Endodermal cell (in vitro differentiated cells): ENCODE measurements around the gene RPS6KB1. TPM values are rescaled to one million over a fixed set of nuclear protein-coding genes. Genes with fewer than 3 reads are reported as not detected.
"Not testable (repeated sequence)": the region's sequence is repeated elsewhere in the genome, so short reads cannot be mapped to it uniquely, and the experiment has no call there.

Source experiments
- DNase-seq: peaks from one replicate; pipeline ENCODE4 v3.0.0-alpha.2; 2017
- H3K27ac ChIP-seq: 2 replicates; pipeline ENCODE4 v1.5.1; 2013; ENCODE audit warnings: mild to moderate bottlenecking, low read depth, low read length, moderate library complexity
- H3K27me3 ChIP-seq: 2 replicates; pipeline ENCODE4 v1.6.1; 2013; ENCODE audit warnings: mild to moderate bottlenecking, low read length, moderate library complexity; ENCODE audit not compliant: insufficient read depth, control insufficient read depth, poor library complexity, severe bottlenecking
- H3K36me3 ChIP-seq: 2 replicates; pipeline ENCODE4 v1.7.0; 2013; ENCODE audit warnings: mild to moderate bottlenecking, low read length, moderate library complexity; ENCODE audit not compliant: control insufficient read depth, insufficient read depth
- H3K4me1 ChIP-seq: one replicate; pipeline ENCODE4 v1.7.0; 2013; ENCODE audit warnings: low read length; ENCODE audit not compliant: control insufficient read depth, insufficient read depth
- H3K4me3 ChIP-seq: 2 replicates; pipeline ENCODE4 v1.5.1; 2013; ENCODE audit warnings: mild to moderate bottlenecking, low read length, moderate library complexity
- H3K9ac ChIP-seq: 2 replicates; pipeline ENCODE4 v1.6.1; 2013; ENCODE audit warnings: mild to moderate bottlenecking, low read length, moderate library complexity; ENCODE audit not compliant: poor library complexity, severe bottlenecking; ENCODE audit errors: extremely low read depth
- H3K9me3 ChIP-seq: 2 replicates; pipeline ENCODE4 v1.6.1; 2013; ENCODE audit warnings: mild to moderate bottlenecking, low read length, moderate library complexity; ENCODE audit not compliant: control insufficient read depth
- H3K27ac Mint-ChIP-seq: 2 replicates; pipeline ENCODE4 v1.8.0; 2020; ENCODE audit warnings: mixed read lengths
- H3K27me3 Mint-ChIP-seq: 2 replicates; pipeline ENCODE4 v1.8.0; 2021; ENCODE audit warnings: mild to moderate bottlenecking, mixed read lengths; ENCODE audit not compliant: insufficient read depth
- H3K36me3 Mint-ChIP-seq: 2 replicates; pipeline ENCODE4 v1.8.0; 2020; ENCODE audit warnings: low read depth, mixed read lengths
- H3K4me1 Mint-ChIP-seq: 2 replicates; pipeline ENCODE4 v1.8.0; 2020; ENCODE audit warnings: mixed read lengths
- H3K4me3 Mint-ChIP-seq: 2 replicates; pipeline ENCODE4 v1.8.0; 2020; ENCODE audit warnings: mild to moderate bottlenecking, moderate library complexity, mixed read lengths
- H3K9me3 Mint-ChIP-seq: 2 replicates; pipeline ENCODE4 v1.8.0; 2020; ENCODE audit warnings: mild to moderate bottlenecking, mixed read lengths
- WGBS, 2 experiments: methylation state at CpG; one replicate each; pipeline versions ENCODE4 v1.1.5 to v1.1.7; 2013; ENCODE audit warnings: missing lambda C conversion rate in 2 of 2, mixed read lengths in 1 of 2; ENCODE audit not compliant: insufficient coverage in 1 of 2, insufficient read length in 1 of 2; 5-methylcytosine and 5-hydroxymethylcytosine counted together
- total RNA-seq, 2 donors: library from RNA; stranded (reverse); fragmentation: NEBNext Ultra II Directional in 1 of 2; extraction: Animal tissue kit (Norgen Biotek cat#: 25700) in 1 of 2; gene quantifications; 2 replicates in 1 of 2; 3 replicates in 1 of 2; pipeline ENCODE4 v1.2.1, GENCODE V29; 2021
- TF ChIP-seq, protein P1 (sequence below): fragments of 200-600 bp; sonication (generic); conservative IDR thresholded peaks from 2 replicates; pipeline ENCODE4 v1.5.0; 2021; ENCODE audit warnings: antibody characterized with exemption, mild to moderate bottlenecking

Gene RPS6KB1
- total RNA-seq, 2 donors from 2014 or later: 22.3 to 31.5 TPM

DNA sequence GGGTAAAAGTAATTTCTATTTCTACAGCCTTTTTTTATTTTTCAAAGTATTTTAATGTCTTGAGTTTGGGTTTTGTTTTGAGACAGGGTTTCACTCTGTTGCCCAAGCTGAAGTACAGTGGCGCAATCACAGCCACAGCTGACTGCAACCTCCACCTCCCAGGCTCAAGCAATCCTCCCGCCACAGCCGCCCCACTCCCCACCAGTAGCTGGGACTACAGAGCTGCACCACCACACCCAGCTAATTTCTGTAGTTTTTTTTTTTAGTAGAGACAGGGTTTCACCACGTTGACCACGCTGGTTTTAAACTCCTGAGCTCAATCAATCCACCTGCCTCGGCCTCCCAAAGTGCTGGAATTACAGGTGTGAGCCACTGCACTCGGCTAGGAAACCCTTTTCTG, 44.1 kb upstream of the RPS6KB1 start:
- Histone ChIP-seq H3K9ac (no peak overlapping the region), H3K36me3 (no peaks in the 10 kb centered on the region), H3K4me1 (no peaks in the 10 kb centered on the region), H3K27ac (no peak overlapping the region), H3K9me3 (no peaks in the 10 kb centered on the region), H3K27me3 (no peaks in the 10 kb centered on the region), H3K4me3 (no peak overlapping the region)
- Mint-ChIP-seq H3K9me3 (no peaks in the 10 kb centered on the region), H3K4me3 (no peak overlapping the region), H3K27me3 (no peaks in the 10 kb centered on the region), H3K4me1 (peaks cover 19% of the 10 kb centered on the region), H3K36me3 (no peaks in the 10 kb centered on the region), H3K27ac (no peak overlapping the region)
- TF ChIP-seq, protein P1, sequence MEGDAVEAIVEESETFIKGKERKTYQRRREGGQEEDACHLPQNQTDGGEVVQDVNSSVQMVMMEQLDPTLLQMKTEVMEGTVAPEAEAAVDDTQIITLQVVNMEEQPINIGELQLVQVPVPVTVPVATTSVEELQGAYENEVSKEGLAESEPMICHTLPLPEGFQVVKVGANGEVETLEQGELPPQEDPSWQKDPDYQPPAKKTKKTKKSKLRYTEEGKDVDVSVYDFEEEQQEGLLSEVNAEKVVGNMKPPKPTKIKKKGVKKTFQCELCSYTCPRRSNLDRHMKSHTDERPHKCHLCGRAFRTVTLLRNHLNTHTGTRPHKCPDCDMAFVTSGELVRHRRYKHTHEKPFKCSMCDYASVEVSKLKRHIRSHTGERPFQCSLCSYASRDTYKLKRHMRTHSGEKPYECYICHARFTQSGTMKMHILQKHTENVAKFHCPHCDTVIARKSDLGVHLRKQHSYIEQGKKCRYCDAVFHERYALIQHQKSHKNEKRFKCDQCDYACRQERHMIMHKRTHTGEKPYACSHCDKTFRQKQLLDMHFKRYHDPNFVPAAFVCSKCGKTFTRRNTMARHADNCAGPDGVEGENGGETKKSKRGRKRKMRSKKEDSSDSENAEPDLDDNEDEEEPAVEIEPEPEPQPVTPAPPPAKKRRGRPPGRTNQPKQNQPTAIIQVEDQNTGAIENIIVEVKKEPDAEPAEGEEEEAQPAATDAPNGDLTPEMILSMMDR: no peak
- no peak for DNase-seq
- 86 to 89% methylated on average over 5 to 7 of the region's 7 CpGs for WGBS, 2 experiments

DNA sequence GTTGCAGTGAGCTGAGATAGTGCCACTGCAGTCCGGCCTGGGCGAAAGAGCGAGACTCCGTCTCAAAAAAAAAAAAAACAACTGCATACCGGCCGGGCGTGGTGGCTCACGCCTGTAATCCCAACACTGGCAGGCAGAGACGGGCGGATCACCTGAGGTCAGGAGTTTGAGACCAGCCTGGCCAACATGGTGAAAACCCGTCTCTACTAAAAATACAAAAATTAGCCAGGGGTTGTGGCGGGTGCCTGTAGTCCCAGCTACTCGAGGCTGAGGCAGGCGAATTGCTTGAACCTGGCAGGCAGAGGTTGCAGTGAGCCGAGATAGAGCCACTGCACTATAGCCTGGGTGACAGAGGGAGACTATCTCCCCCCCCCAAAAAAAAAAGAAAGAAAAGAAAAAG, 42.6 kb upstream of the RPS6KB1 start:
- H3K4me1 ChIP-seq, H3K27me3 ChIP-seq, H3K27me3 Mint-ChIP-seq, H3K4me3 ChIP-seq, H3K36me3 Mint-ChIP-seq, DNase-seq, H3K27ac ChIP-seq, H3K36me3 ChIP-seq, H3K4me3 Mint-ChIP-seq, H3K9ac ChIP-seq, H3K9me3 Mint-ChIP-seq, H3K9me3 ChIP-seq, H3K27ac Mint-ChIP-seq: not testable (repeated sequence)
- peaks cover 14% of the 10 kb centered on the region for H3K4me1 Mint-ChIP-seq
- WGBS, 2 experiments: 92 to 98% methylated on average over 12 to 14 of the region's 15 CpGs

DNA sequence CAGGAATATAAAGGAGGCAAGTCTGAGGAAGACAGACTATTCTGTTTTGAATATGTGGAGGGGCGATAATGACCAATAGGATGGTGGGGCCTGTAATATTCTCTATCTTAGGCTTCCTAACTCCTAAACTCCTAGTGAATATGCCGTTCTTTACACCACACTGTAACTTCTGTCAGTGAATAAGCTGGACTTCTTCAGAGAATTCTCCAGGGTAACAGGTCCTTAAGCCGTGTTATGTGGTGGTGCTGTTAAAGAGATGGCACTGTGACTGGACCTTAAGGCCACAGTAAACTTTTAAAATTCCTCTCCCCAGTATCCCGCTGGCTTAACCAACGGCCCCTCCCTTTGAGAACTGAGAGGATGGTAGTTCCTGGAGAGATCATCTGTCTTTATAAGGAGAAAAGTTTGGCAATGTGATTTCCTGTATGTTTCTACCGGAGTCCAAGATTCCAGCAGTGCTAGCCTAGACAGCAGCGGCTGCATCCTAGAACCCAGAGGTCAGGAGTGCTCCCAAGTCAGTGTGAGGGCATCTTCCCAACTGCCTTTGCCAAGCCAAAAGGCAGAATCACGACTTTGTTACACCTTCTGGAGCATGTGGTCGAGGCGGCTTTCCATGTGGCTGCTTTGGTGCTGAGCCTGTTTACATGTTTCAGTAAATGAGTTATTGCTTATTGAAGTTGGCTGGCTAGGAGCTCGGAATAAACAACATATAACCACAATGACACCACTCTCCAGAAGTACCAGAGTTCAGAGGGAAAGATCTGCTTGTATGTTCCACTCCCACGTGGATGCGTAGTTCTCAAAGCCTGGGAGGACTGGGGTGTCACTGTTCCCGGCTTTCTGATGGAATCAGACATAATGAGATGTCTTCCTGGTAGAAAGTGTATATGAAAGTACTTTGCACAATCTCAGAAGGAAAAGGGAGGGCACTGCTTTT, 41.2 kb upstream of the RPS6KB1 start:
- Mint-ChIP-seq H3K4me1 (peaks cover 6% of the 10 kb centered on the region), H3K9me3 (no peaks in the 10 kb centered on the region), H3K27me3 (no peaks in the 10 kb centered on the region), H3K27ac (no peak overlapping the region), H3K36me3 (no peaks in the 10 kb centered on the region), H3K4me3 (no peak overlapping the region)
- no peak overlapping the region for H3K27ac ChIP-seq
- H3K9me3 ChIP-seq: no peaks in the 10 kb centered on the region
- 88 to 92% methylated on average over 8 to 12 of the region's 14 CpGs for WGBS, 2 experiments
- H3K9ac ChIP-seq: no peak overlapping the region
- TF ChIP-seq, protein P1: no peak
- no peak overlapping the region for H3K4me3 ChIP-seq
- no peaks in the 10 kb centered on the region for H3K27me3 ChIP-seq
- H3K36me3 ChIP-seq: no peaks in the 10 kb centered on the region
- no peaks in the 10 kb centered on the region for H3K4me1 ChIP-seq
- no peak for DNase-seq

DNA sequence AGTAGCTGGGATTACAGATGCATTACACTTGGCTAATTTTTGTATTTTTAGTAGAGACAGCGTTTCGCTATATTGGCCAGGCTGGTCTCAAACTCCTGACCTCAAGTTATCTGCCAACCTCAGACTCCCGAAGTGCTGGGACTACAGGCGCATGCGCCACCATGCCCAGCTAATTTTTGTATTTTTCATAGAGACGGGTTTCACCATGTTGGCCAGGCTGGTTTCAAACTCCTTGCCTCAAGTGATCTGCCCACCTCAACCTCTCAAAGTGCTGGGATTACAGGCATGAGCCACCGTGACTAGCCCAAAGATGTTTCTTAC, 40.1 kb upstream of the RPS6KB1 start:
- 93 to 94% methylated on average over 7 of the region's 7 CpGs for WGBS, 2 experiments
- H3K27me3 Mint-ChIP-seq, H3K9me3 Mint-ChIP-seq, H3K4me3 ChIP-seq, H3K4me1 Mint-ChIP-seq, DNase-seq, H3K27ac Mint-ChIP-seq, H3K9me3 ChIP-seq, H3K27me3 ChIP-seq, H3K9ac ChIP-seq, H3K36me3 ChIP-seq, H3K27ac ChIP-seq, H3K36me3 Mint-ChIP-seq, H3K4me1 ChIP-seq, H3K4me3 Mint-ChIP-seq: not testable (repeated sequence)
